Erythroblast (primary cell): ENCODE data around the gene RRAGD.

Experiments
- DNase-seq, 2 experiments: peaks; one replicate each; lab custom pipeline; 2025; lab: John Stamatoyannopoulos, UW
- GATA1 ChIP-seq: IDR thresholded peaks from 2 replicates; pipeline ENCODE4 v1.6.1; 2011; ENCODE audit warnings: low read depth, mild to moderate bottlenecking, control low read depth, low read length, moderate library complexity
- POLR2A ChIP-seq: IDR thresholded peaks from 2 replicates; pipeline ENCODE4 v1.6.1; 2011; ENCODE audit warnings: mild to moderate bottlenecking, low read length

The RRAGD gene

DNA sequence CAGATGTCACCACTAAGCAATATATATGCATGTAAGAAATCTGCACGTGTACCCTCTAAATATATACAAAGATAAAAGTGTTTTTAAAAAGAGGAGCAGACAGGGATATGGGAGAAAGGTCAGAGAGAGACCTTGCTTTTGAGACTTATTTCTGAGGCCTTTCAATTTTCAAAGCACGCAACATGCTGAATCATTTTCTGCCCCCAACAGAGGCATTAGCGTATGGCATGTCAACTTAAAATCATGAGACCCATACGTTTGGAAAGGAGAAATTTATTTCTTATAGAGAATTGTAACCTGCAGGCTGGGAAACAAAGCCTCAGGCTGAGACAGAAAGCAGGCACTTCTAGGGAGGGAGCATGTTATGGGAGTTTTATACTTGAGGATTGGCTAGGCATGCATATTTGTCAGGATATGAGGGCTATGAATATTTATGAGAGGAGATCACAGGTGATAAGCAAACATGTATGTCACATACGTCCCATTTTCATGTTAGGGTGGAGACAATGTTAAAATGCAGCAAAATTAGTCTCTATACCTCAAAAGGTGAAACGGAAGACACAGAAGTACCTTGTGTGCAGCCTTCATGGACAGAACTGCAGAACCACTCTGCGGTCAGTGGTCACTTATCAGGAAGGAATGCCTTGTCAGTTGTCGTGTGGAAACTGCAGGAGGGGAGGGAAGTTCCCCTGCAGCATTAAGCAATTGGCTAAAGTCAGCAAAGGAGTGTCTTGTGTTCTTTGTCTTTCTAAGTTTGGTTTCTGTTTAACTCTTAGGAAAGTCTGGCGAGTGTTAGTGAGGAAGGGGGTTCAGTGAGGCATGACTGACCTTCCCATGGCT, 90.7 kb downstream of the RRAGD start:
- TF ChIP-seq GATA1 (no peak), POLR2A (peak; percentile 29)

DNA sequence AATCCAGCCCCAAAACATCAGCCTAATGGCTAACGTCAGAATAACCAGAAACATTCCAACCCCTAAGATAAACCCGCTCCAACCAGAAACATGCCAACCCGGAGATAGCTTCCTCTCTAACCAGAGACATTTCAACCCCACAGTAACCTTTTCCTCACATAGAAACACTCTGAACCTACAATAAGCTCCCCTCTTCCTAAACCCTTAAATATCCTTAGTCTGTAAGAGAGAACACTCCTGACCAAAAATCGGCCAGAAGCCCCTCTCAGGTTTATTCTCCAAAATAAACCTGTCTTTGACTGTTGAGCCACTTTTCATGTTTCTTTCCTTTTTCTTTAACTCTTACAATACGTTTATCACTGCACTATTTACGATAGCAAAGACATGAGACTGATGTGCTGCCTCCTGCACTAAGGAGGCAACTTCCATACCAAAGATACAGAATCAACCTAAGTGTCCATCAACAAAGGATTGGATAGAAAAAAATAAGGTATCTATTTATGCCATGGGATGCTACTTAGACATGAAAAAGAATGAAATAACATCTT, 92.0 kb downstream of the RRAGD start:
- TF ChIP-seq GATA1 (no peak), POLR2A (no peak)

More for the DNA sequence above, 90.7 kb downstream of the RRAGD start:
- DNase-seq: peak; percentile 23 to 70

DNA sequence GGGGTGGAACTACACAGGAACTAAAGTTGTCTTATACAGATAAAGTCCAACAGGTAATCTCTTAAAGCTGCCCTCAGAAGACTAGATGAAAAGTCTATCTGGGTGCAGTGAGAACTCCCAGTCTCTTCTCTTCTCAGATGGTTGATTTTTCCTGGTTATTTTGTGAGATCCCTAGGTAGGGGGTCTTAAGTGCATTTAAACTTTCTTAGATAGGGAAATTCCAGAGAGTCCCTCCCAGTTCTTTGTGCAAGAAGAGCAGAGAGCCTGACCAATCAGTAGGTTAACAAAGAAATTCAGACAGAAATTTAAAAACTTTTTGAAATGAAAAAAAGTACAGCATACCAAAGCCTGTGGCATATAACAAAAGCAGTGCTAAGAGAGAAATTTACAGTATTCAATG, 95.0 kb downstream of the RRAGD start:
- no peak for DNase-seq
- no peak for TF ChIP-seq POLR2A
- no peak for TF ChIP-seq GATA1

More for the DNA sequence above, 92.0 kb downstream of the RRAGD start:
- DNase-seq: no peak

DNA sequence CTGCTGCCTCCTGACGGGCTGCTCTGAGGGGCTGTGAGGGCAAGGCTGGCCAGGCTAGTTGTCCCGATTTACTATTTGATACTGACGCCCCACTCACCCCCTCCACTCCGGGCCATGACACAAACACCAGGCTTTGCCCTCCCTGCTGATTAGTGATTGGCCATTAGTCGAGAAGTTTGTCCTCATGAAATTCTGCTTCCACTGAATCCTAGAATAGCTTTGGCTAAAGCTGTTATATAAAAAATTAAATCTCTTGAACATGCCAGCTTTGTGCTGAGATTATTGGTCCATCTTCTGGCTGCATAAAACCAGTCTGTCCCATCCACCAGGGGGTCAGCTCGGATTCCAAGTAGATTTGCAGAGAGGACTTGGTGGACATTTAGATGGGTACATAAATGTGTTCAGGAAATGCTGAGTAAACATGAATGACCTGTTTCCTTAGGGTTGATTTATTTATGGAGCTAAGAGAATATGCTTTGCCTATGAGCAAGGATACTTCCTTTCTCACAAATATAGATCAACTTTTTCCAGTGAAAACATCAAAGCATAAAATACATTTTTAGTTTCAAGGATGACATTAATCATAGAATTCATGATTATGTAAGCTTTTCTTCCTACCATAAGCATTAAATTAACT, 96.7 kb downstream of the RRAGD start, which contains the start of gene GABRR2:
TSS of gene GABRR2 (minus strand) at position 51 of the 637 bp plus-strand sequence. CDS start 134 bp downstream, outside the sequence.
- no peak for DNase-seq
- no peak for TF ChIP-seq POLR2A
- TF ChIP-seq GATA1: no peak

DNA sequence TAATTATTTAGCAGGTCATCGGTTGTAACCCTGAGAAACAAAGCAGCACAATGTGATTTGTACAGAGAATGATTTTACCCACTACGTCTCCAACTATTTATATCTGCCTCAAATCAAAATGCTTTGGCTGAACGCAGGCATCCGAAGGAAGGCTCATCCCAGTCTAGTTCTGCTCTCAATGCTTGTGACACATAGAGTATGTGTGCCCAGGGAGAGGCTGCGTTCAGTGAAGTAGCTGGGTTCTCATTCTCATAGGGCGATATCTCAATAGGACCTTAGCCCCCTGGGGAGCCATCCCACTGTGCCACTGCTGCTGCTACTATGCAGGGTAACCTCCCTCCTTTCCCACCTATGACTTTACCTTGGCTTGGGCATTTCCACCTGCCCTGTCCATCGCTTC, 97.4 kb downstream of the RRAGD start:
- TF ChIP-seq POLR2A: no peak
- TF ChIP-seq GATA1: no peak
- no peak for DNase-seq
